Suppressor macrophage treated with lipopolysaccharide for 1 hour (primary cell): ENCODE measurements around the gene ZDHHC9.
A peak's percentile ranks its signal among the peaks of the same experiment; 100 is the strongest.

Experiments used
- DNase-seq, 3 donors: peaks; one replicate each; pipeline ENCODE4 v3.0.0-alpha.2; 2020 to 2022

Gene ZDHHC9

DNA sequence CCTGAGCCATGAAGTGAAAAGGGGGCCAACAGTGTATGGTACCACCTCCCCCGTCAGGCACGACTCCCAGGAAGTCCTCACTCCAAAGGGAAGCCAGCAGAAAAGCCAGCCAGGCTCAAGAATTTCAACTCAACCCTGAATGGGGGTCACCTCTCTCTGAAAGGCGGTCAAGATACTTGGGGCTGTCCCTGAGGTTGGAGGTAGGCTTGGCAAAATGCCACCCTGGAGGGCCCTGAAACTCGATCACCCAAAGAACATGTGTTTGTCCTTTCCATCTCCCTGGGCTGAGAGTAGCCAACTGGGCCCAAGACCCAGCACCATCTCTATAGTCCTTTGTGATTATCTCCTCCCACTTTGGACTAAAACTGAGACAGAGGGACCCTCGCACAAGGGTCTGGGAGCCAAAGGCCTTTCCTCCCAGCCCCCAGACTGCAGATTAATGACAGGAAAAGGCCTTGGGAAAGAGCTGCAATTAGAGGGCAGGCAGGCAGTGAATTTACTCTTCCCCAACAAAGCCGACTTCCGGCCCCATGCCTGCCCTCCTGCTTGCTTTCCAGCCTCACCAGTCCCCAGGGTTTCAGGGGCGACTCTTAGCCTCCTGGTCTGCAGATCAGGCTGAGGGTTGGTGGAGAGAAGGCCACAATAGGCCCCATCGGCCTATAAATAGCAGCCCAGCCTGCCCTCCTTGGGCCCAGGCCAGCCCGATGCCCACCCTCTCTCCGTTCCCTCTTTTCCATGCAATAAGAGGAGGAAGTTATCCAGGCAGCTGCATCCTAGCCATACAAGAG lies 58.3 kb downstream of the ZDHHC9 start:
- no peak for DNase-seq

DNA sequence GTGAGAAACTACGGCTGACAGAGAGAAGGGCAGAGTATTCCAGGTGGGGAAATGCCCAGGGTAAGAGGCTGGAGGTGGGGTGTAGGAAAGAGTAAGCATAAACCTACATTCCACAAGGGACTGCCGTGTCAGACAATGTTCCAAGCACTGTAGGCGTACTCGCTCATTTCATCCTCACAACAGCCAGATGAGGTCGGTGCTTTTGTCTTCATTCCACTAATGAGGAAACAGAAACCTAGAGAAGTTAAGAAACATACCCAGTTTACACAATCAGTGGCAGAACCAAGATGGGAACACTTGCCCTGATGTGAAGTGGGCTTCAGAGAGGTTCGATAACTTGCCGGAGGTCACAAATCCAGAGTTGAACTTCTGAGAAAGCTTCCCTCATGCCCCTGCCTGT lies 59.3 kb downstream of the ZDHHC9 start:
- DNase-seq: peak; percentile 70 to 87 (median 75)

GRCh38 chrX:129783291-129783713 lies 60.4 kb downstream of the ZDHHC9 start:
- DNase-seq: no peak

DNA sequence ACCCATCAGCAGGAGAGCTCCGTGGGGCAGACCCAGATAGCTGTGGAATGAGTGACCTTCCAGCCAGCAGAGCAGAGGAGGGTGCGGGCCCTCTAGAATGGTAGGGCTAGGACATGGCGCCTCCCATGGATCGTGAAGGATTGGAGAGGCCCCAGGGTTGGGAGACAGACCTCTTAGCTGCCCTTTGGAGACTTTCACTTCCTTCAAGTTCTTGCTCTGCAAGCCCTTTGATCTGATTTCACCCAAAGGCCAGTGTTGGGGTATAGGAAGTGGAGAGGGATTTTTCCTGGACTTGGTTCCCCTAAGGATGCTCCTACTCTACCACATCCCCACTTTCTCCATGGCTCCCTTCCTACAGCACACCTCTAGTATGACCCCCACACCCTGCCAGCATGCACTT lies 61.0 kb downstream of the ZDHHC9 start:
- DNase-seq: peak in 2 of 3 donors; percentile 36 to 45

GRCh38 chrX:129781680-129782495 lies 61.8 kb downstream of the ZDHHC9 start:
- DNase-seq: peak; percentile 41 to 53 (median 46)

DNA sequence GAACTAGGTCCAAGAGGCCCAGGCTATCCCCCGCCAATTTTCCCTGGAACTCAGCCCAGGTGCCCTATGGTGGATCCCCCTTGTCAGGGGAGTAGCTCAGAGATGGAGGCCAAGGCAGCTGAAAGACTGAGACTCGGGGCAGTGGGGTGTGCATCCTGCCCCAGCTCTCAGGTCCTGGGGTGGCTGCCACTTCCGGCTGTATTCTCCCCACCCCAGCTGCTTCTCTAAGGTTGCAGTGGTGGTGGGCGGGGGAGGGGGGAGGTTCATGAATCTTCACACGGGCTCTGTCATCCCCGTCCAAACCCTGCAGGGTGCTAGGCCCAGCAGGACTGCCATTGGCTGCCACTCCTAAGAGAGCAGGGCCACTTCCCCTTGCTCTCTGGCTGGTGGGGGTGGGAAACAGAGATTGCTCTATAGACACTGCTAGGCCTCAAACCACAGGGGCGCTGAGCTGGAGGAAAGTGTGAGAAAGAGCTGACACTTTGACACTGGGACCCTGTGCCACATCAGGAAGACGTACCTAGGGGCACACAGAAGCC lies 62.5 kb downstream of the ZDHHC9 start:
- DNase-seq: peak; percentile 73 to 81 (median 80)

DNA sequence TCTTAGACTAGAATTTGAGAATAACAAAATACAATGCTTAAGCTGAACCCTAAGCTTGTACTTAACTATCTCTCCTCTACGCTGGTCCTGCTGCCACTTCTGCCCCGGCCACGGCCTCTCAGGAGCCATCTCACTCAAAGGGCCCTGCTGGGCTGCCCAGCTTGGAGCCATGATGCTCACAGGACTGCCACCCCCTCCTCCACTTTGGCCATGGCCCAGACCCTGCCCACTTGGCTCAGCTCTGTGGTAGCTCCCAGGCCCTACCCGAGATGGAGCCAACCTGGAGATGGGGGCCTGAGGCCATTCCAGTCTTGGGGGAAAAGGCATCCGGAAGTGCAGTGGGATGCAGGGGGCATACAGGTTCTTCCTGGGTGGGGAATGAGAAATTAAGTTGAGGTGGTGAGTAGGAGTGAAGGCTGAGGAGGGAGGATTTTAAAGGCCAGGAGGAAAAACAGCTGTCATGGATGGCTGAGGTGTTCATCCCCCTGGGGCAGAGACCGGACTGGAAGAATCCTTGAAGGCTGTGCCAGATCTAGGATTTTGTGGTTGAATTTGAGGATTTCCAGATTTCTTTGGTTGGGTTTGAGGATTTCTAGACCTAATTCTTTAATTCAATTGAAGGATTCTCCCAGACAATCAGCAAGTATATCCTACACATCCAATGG lies 63.1 kb downstream of the ZDHHC9 start:
- DNase-seq: peak in 1 of 3 donors; percentile 30

DNA sequence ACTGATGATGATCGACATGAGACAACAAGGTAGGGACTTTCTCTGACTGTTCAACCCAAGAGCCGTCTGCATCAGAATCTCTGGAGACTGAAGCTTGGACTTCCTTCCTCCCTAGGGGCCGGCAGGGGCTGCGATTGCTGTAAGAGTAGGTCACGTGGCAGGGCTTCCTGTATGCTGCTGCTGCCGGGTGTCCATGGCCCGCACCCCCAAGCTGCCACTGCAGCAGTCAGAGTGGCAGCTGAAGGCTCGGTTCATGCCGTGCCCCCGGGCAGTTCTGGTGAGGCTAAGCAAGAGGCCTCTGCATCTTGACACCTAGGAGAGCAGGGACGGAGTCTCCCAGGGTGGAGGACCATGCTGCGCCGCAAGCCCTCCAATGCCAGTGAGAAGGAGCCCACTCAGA lies 63.9 kb downstream of the ZDHHC9 start, which contains the start of gene SASH3:
TSS of gene SASH3 (plus strand) at position 203 of the 400 bp plus-strand sequence. CDS start at position 352, 149 bp downstream.
- DNase-seq: peak; percentile 74 to 86 (median 82)

DNA sequence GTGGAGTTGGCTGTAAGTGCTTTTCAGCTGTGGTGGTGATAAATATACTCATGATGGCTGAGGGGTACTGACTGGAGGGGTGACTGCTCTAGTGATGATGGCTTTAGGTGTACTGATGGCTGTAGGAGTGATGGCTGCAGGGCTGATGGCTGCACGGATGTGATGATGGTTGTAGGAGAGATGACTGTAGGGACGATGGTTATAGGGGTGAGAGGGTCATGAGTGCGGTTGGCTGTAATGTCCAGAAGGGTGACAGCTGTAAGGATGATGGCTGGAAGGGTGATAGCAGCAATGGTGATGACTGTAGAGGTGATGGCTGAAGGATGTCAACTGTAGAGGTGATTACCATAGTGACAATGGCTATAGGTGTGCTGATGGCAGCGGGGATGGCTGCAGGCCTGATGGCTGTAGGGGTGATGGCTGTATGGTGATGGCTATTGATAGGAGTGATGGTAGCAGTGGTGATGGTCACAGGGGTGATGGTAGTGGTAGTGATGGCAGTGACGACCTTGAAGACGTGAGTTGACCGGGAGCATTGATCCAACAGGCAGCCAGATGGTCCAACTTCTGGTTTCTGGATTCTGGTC lies 64.5 kb downstream of the ZDHHC9 start:
- DNase-seq: no peak

- peak; percentile 71 to 78 (median 73) for DNase-seq
These were observed 66.3 kb downstream of the ZDHHC9 start for GRCh38 chrX:129777218-129778030.

GRCh38 chrX:129773649-129774458 lies 69.8 kb downstream of the ZDHHC9 start:
- DNase-seq: no peak

GRCh38 chrX:129772796-129773431 lies 70.8 kb downstream of the ZDHHC9 start:
- DNase-seq: peak; percentile 91 to 95 (median 92)

DNA sequence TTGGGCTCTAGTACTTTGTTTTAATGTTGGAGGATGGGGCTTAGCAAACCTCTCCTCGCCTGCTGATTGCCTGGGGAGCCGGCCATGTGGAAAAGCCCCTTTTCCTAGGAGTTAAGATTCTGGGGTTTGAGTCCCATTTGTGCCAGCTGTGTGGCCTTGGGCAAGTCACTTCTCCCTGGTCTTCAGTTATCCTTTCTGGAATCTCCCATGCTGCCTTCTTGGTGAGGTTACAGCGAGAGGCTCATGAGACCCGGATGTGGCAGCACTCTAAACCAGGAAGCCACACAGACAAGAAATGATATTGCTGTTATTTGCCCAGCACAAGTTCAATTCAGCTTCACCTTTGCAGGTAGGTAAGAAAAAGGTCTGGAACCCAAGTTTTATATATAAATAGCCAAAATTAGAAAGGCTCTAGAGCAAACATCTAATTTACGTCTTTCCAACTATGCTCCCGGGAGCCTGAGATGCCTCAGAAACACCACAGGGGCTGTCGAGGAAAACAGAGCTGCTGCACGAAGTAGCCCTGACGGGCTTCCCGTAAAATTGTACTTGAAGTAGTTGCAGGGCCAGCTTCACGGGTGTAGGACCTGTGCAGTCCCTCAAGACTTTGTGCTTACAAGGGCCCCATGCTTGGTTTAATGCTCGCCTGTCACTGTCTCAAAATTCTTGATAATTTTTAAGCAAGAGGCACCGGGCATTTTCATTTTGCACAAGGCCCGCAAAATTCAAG lies 72.3 kb downstream of the ZDHHC9 start:
- DNase-seq: peak in 1 of 3 donors; percentile 52

DNA sequence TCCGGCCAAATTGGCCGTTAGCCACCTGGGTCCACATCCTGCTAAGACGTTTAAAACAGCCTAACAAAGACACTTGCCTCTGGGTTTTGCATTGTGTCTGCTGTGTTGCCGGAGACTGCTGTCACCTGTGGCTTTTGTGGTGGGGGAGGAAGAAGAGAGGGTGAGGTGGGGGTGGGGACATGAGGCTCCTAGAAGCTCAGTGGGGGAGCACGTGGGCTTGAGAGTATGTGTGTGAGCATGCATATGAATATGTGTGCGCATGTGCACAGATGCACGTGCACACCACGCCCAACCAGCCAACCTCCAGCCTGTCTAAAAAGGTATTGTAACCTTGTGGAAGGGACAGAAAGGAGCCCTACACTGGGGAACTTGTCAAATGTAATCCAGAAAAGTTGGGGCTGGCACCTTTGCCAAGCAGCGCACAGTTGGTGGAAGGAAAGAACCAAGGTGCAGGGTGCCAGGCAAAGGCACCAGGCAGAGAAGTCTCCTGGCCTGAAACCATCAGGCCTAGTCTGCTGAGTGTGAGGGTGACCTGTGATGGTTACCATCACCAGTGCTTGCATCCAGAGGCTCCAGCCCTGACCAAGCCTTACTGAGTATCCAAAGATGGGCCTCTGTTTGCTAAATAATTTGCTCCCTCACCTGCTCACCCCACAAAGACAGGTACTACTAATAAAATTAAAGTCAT lies 74.1 kb downstream of the ZDHHC9 start:
- DNase-seq: no peak

GRCh38 chrX:129768586-129769466 lies 74.9 kb downstream of the ZDHHC9 start:
- no peak for DNase-seq

- no peak for DNase-seq
These were observed 75.5 kb downstream of the ZDHHC9 start for GRCh38 chrX:129768186-129768585.

DNA sequence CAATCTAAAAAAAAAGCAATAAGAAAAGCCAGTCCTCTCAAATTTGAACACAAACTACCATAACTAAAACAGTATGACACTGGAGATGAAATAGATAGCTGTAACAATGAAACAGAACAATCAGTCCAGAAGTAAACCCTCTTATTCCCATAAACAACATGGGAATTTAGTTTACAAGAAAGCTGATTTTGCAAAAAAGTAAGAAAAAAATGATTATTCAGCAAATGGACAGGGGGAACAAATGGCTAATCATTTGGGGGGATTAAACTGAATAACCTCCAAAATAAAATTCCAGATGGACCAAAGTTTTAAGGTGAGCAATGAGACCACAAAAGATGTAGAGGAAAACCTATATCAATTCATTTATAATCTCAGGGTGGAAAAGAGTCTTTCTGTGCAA lies 80.0 kb downstream of the ZDHHC9 start:
- DNase-seq: no peak

DNA sequence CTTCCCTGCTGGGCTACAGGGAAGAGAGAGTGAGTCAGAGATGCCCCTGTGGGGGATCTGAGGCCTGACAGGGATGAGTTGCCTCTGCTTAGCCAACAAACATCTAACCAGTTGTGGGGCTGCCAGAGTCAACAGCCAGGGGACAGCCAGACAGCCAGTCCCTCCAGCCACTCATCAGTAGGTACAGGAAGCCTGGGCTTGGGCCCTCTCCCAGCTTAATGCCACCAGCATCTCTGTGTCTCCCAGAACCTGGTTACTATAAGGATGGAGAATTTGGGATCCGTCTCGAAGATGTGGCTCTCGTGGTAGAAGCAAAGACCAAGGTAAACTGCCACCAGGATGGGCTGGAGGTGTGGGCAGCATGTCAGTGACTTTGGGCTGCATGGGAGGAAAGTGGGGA lies 81.2 kb downstream of the ZDHHC9 start:
- DNase-seq: no peak
